Measurements from ENCODE around the gene CBR3.
A peak's percentile ranks its signal among the peaks of the same experiment; 100 is the strongest.

- no peak for TF ChIP-seq CTCF (IDR thresholded peaks at IDR 0.05 in 4 of 5, conservative IDR thresholded peaks at IDR 0.05 in 1 of 5)
- TF ChIP-seq POLR2A (IDR thresholded peaks at IDR 0.05), result peak in 1 of 2 donors; percentile 43
These were observed at the start of gene CBR3 for GRCh38 chr21:36134803-36135390.
